Activated T-cell treated with anti-CD3 and anti-CD28 coated beads, Interleukin-2, amount 50 U/mL, for 4 hours (primary cell): ENCODE data around the gene EIF2S2. TPM values are rescaled to one million over a fixed set of nuclear protein-coding genes. Genes with fewer than 3 reads are reported as not detected.

Experiments
- ATAC-seq, 2 donors: fragments of 200-7000 bp; cut with Tn5 transposase; one replicate each; pipeline ENCODE4 v1.10.0; 2021
- DNase-seq: peaks from one replicate; pipeline ENCODE4 v3.0.0-alpha.2; 2020
- H3K27me3 Mint-ChIP-seq: one replicate; pipeline ENCODE4 v1.8.0; 2021; ENCODE audit warnings: low read depth, mixed read lengths
- H3K36me3 Mint-ChIP-seq: one replicate; pipeline ENCODE4 v1.8.0; 2022; ENCODE audit warnings: mixed read lengths; ENCODE audit not compliant: insufficient read depth
- H3K4me1 Mint-ChIP-seq: one replicate; pipeline ENCODE4 v1.8.0; 2021; ENCODE audit warnings: low read depth, mixed read lengths
- H3K4me3 Mint-ChIP-seq: one replicate; pipeline ENCODE4 v1.8.0; 2021; ENCODE audit warnings: mild to moderate bottlenecking, moderate library complexity, mixed read lengths
- H3K9me3 Mint-ChIP-seq: one replicate; pipeline ENCODE4 v1.8.0; 2021; ENCODE audit warnings: mixed read lengths
- total RNA-seq, 3 donors: library from RNA; stranded (reverse); gene quantifications; one replicate each; pipeline ENCODE4 v1.2.1, GENCODE V29; 2021

The EIF2S2 gene
- total RNA-seq, 3 donors from 2014 or later: 128 to 132 (median 130) TPM

DNA sequence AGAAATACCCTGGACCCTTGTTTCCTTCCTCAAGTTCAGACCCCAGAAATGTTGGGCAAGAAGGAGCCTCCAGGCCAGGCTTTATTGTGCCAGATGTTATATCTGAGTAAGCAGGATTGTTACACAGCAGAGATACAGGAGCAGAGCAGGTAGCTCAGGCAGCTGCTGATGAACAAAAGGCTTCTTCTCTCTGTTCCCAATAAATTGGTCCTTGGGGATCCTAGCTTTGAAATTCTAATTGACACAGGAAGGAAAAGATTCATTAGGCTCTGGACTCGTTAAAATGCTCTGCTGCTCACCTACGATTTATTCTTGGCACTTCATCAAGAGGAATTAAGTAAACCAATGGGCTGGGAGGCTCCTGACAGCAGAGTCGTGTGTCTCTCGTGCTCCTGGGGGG, 64.1 kb downstream of the EIF2S2 start:
- Mint-ChIP-seq H3K36me3 (peaks cover 2% of the 10 kb centered on the region), H3K4me3 (no peak overlapping the region), H3K9me3 (no peaks in the 10 kb centered on the region), H3K4me1 (peaks cover 74% of the 10 kb centered on the region), H3K27me3 (no peaks in the 10 kb centered on the region)
- ATAC-seq: no peak
- DNase-seq: no peak

DNA sequence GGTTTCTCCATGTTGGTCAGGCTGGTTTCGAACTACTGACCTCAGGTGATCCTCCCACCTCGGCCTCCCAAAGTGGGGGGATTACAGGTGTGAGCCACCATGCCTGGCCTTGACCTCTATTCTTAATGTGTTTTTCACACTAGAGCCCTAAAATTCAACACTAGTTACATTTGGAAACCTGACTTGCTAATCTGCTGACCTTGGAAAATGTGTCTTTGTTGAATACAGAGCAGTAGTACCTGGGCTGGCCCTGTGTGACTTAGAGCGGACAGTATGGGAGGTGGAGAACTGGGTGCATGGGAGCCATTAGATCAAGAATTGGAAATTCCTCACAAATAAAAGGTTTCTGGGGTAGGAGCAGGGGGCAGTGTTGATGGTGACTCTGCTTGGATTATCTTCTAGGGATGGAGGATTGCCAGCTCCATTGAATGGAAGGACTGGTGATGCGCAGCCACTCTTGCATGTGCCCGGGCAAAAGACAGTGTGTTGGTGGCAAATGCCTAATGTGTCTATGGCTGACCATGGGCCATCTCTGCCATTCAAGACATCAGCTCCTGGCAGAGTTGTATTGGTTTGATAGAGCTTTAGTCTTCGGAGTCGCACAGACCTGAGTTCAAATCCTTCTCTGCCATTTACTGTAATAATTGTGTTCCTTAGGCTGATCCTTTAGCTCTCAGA, 64.9 kb downstream of the EIF2S2 start:
- Mint-ChIP-seq H3K4me3 (no peak overlapping the region), H3K27me3 (no peaks in the 10 kb centered on the region), H3K36me3 (peaks cover 2% of the 10 kb centered on the region), H3K4me1 (peaks cover 76% of the 10 kb centered on the region), H3K9me3 (no peaks in the 10 kb centered on the region)
- no peak for ATAC-seq
- no peak for DNase-seq

DNA sequence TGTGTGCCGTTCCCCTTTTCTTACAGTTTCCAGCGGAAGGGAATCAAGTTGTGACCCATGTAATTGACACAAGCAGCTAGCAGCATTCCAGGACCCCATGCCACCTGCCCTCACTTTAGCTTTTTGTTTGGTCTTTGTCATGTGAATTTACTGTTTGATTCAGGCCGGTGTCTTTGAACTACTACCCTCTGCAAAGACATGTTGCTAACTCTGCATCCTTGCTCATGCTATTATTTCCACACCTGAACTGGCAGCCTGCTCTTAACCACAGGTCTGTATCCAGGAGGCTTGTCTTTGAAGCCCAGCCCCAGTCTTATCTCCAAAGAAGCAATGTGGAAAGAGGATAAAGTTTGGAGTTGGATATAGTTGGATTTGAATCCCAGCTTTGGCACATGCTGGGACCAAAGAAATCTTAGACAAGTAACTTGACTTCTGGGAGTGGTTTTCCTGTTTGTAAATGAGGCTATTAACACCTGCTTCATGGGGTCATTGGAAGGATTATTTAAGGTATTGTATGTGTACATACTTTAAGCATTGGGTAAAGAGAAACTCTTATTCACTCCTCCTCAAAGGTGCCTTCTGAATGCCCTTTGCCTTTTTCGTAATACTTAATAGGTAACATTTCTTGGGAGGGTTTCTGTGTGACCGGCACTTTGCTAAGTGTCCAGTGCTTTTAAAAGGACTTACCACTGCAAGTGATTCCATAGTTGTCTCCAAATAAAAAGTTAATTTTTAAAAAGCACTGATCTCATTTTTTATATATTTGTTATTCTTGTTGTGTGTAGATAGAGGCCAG, 65.9 kb downstream of the EIF2S2 start:
- Mint-ChIP-seq H3K4me3 (no peak overlapping the region), H3K4me1 (peaks cover 81% of the 10 kb centered on the region), H3K36me3 (peaks cover 2% of the 10 kb centered on the region), H3K9me3 (no peaks in the 10 kb centered on the region), H3K27me3 (no peaks in the 10 kb centered on the region)
- ATAC-seq (no peak), DNase-seq (no peak)

DNA sequence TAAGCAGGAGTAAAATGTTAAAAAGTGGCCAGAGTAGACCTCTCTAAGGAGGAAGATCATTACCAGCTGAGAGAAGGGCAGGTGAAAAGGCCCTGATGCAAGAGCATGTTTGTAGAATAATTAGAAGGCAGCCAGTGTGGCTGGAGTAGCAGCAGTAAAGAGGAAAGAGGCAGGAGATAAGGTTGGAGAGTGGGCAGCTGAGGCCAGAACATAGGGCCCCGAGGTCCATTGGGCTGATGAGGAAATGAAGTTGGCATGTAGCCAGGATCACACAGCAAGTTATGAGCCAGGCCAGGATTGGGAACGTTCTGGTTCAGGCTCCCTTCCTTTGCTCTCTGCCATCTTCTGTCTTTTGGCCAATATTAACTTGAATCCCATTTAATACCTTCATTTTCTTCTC, 66.7 kb downstream of the EIF2S2 start:
- Mint-ChIP-seq H3K27me3 (no peaks in the 10 kb centered on the region), H3K9me3 (no peaks in the 10 kb centered on the region), H3K36me3 (peaks cover 2% of the 10 kb centered on the region), H3K4me3 (no peak overlapping the region), H3K4me1 (peaks cover 83% of the 10 kb centered on the region)
- DNase-seq: no peak
- ATAC-seq: no peak

DNA sequence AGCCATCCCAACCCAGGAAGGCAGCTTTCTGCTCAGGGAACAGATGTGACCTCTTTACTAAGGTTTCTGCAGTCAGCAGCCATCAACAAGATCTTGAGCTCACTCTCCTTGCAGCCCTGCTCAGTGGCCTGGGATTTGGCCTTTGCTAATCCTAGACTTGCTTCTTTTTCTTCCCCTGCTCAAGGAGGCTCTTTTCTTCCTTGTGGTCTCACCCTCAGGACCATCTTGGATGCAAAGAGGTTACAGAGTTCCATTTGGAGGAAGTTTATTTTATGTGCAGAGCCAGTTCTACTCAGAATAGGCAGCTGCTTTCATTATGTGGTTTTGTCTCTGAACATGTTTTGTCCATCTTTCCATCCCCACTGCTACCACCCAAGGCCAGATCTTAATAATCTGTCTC, 69.0 kb downstream of the EIF2S2 start:
- Mint-ChIP-seq H3K4me3 (no peak overlapping the region), H3K4me1 (peaks cover 84% of the 10 kb centered on the region)
- ATAC-seq: no peak

DNA sequence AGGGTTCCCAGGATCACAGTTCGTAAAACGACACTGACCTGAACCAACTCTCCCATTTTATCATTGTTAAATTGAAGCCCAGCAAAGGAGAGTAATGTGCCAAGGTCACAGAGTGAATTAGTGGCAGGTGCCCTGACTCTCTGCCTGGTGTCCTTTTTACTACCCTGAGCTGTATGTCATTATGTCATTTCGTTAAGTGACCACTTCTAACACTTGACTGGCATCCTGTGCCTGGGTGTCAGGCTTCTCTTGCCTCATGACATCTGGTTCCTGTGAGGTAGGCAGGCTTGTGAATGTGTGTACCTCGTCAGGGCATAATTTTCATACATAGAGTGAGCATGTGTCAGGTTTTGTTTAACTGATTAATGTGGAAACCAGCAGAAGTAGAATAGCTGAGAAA, 69.8 kb downstream of the EIF2S2 start:
- Mint-ChIP-seq H3K4me3 (no peak overlapping the region), H3K36me3 (peaks cover 4% of the 10 kb centered on the region), H3K4me1 (peaks cover 86% of the 10 kb centered on the region), H3K27me3 (no peaks in the 10 kb centered on the region), H3K9me3 (no peaks in the 10 kb centered on the region)
- ATAC-seq (no peak), DNase-seq (no peak)

More for the DNA sequence above, 69.0 kb downstream of the EIF2S2 start:
- DNase-seq: no peak
- no peaks in the 10 kb centered on the region for H3K9me3 Mint-ChIP-seq
- H3K27me3 Mint-ChIP-seq: no peaks in the 10 kb centered on the region
- H3K36me3 Mint-ChIP-seq: peaks cover 4% of the 10 kb centered on the region

DNA sequence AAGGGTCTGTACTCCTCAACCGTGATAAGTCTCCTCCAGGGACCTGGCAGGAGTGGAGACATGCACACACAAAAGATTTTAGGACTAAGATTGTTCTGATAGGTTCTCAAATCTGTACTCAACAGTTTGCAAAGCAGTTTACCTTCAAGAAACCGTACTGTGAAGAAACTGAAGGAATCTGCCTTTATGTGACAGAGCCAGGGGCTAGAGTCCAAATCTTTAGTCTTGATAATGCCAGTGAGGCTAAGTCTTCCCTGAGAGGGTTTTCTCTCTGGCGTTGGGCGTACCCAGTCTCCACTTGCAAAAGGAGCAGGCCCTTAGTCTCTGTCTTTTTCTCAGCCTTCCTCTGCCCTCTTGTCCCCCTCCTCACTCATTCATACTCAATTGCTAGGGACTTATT, 70.8 kb downstream of the EIF2S2 start:
- no peaks in the 10 kb centered on the region for H3K27me3 Mint-ChIP-seq
- no peak for ATAC-seq
- no peak for DNase-seq
- H3K4me1 Mint-ChIP-seq: peaks cover 91% of the 10 kb centered on the region
- no peaks in the 10 kb centered on the region for H3K9me3 Mint-ChIP-seq
- no peak overlapping the region for H3K4me3 Mint-ChIP-seq
- H3K36me3 Mint-ChIP-seq: peaks cover 4% of the 10 kb centered on the region

DNA sequence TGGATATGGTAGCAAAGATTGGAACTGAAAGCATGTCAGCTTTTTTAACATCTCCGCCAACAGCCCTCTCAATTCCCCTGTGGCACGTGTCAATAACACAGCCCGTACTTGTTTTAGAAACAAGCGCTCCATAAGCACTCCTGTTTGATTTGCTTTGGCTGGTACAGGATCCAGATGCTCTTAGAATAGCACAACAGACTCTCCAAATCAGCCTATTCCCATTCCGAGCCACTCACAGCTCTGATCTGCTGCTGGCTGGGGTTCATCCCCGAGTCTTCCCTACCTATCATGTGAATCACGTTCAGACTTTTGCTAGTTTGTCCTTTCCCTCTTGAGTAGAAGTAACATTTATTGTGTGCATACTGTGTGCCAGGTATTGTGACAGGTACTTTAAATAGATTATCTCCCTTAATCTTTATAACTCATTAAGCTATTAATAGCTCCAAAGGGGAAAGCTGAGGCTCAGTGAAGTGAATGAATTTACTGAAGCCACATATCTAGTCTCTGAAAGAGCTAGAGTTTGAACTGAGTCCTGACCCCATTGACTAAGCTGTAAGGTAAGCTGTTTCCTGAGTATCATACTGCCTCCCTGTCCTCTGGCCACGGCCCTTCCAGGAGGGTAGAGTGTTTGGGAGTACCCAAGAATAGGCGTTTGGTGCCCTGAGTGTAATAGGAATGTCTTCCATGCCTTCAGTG, 71.6 kb downstream of the EIF2S2 start:
- Mint-ChIP-seq H3K4me1 (peaks cover 91% of the 10 kb centered on the region), H3K27me3 (no peaks in the 10 kb centered on the region), H3K4me3 (no peak overlapping the region), H3K9me3 (no peaks in the 10 kb centered on the region), H3K36me3 (peaks cover 4% of the 10 kb centered on the region)
- ATAC-seq (no peak), DNase-seq (no peak)

Other genes with a start within 250 kb of the EIF2S2 start
- gene RALY, start 118.3 kb downstream of the EIF2S2 start, total RNA-seq: 100 to 1,000 TPM; 142 to 148 (median 144) TPM
- gene ASIP, start 129.2 kb upstream of the EIF2S2 start, total RNA-seq: not detected
- gene AHCY, start 191.1 kb upstream of the EIF2S2 start, total RNA-seq: 100 to 1,000 TPM; 172 to 217 (median 189) TPM